Tongue (tissue), 2 donors: Measurements from ENCODE around the gene EPHB1. TPM values are rescaled to one million over a fixed set of nuclear protein-coding genes. Genes with fewer than 3 reads are reported as not detected.

Experiments used
- DNase-seq: peaks from one replicate; pipeline ENCODE4 v3.0.0-alpha.2; 2015
- total RNA-seq: library from RNA; depleted of rRNA; stranded (reverse); fragments of >200 nt; gene quantifications from one replicate; pipeline ENCODE4 v1.2.3, GENCODE V29; 2014

The EPHB1 gene
- total RNA-seq, 1 donor from 2014 or later: 13.3 TPM

DNA sequence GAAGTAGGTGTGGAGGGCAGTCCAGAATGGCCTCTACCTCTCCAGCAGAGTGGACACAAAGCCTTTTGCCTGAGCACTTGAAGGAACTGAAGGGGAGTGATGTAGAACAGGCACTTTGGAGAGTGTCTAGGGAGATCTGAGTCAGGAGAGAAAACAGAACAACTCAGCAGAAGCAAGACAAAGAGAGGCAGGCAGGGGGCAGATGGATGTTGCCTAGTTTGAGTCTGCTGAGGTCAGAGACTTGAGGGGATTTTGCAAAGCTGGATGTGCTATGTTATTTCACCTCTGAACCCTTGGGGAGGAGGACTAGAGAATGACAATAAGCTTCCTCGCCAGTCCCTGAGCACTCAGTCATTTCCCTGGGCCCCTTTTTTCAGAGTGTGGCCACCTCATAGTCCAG, 366.4 kb downstream of the EPHB1 start:
- no peak for DNase-seq

DNA sequence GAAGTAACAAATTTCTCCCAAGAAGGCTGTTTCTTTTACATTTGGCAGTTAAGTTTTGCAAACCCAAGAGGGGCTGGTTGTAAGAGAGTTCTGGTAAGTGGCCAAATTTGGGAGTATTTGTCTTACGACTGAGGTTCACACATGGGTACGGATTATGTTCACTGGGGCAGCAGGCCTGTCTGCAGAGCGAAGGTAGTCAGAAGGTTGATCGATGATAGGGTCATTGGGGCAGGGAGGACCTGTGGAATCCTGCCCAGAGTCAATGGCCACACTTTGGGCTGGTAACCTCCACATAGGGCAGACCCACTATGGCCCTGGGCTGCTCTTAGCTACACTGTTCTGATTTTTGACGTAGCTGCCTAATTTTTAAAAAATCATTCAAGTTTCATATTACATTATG, 368.6 kb downstream of the EPHB1 start:
- no peak for DNase-seq

DNA sequence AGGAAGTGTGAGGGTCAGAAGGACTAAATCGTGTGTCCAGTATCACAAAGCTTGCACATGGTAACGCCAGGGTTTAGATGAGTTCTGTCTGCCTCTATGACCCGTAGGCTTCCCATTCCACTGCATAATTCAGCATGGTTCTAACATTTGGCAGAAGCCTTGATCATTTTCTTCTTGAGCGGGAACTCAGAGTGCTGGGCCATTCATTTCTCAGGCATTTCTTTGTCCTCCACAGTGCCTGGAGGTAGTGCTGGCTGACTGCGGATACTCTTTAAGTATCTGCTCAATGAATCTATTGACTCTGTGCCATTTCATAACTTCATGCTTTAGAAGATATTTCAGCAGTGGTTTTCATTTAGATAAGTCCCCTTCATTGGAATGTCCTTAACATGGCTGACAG, 370.2 kb downstream of the EPHB1 start:
- no peak for DNase-seq

DNA sequence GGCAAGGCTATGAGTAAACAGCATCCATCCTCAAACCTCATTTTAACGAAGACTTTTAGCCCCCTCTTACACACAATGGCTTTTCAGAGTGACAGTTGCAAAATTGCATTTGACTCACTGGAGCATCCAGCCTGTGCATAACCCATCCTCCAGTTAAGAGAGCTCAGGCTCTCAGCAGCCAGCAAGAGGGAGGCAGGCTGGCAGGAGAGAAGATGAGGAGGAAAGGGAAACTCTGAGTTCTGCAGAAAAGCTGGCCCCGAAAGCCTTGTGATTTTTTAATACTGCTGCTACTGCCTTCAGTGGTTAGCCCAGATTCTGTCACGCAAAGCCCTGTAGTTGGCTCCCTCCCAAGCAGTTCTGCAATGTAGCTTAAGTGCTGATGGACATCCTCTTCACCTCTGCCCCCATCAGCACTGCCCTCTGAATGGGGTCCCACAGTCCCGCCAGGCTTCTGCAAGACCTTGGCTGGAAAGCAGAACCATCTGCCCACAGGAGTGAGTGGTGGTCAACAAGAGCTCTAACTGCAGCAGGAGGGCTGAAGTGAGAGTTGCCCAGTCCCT, 371.3 kb downstream of the EPHB1 start:
- no peak for DNase-seq

DNA sequence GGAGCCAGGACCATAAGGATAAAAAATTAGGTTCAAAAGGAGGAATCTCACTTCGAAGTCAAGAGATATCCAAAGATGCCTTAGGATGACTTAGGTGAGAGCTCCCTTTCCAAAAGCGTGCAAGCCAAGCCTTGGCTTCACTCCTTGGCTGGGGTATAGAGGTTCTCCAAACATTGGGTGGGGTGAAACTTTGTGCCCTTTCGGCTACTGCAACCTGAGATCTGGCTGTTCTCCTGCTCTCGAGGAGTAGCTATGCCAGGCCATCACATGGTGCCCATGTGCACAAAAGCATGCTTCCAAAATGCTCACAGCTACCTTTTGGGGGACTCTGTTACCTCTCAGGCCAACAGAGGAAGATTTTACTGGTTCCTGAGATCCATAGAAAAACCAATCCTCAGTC, 373.8 kb downstream of the EPHB1 start:
- DNase-seq: no peak

DNA sequence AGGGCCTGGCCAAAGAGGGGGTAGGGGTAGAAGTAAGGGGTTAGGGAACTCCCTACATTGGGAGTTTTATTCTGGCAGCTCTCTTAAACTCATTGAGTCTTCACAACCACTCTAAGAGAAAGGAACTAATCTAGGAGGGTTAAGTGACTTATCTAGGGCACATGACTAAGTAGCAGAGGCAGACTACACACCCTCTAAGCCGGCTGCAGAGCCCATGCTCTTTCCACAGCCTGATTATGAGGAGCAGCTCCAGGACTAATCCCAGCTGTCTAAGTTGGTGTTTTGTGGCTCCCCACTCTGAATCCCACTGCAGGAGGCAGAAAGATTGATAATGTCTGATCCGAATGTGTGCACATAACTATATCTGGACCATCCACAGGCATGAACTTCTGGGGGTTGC, 374.6 kb downstream of the EPHB1 start:
- DNase-seq: no peak

DNA sequence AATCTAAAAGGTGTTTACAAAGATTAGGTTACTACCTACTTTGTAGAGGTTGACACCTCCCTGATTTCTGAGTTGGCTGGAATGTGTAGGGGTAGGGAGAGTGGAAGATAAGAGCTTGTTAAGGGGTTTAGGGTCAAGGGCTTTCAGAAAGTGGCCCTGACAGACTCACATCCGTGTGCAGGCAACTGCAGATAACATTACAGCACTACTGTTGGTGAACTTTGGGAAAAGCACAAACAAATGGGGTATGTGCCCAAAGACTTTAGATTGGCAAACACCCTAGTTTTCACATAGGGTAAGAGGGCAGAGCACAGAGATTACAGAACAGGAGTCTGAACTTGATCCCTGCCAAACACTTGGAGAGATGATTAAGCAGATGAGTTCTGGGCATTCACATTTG, 375.7 kb downstream of the EPHB1 start:
- no peak for DNase-seq

DNA sequence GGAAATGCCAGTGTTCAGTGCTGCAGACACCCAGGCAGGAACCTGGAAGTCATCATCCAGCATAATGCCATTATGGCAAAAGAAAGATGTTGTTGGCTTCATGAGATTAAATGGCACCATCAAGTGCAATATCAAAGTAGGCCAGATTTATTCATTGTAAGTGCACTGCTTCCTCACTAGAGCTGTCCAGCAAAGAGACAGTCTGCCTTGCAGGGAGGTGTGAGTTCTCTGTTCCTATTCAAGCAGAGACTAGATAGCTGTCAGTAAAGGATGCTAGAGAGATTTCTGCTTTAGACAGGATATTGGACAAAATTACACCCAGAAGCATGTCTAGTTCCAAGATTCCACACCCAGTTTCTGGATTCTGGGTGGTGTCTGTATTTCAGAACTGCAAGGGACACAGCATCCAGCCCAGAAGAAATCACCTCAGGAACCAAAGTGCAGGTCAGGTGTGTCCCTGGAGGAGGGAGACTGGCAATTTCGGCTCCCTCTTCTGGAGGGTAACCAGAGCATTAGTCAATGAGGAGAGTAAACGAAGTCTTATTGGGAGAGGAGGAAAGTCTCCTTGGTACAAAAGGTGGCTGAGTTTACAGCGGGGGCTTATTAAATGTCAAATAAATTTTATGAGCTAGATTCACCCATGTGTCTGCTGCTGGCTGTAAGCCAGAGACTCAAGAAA, 377.3 kb downstream of the EPHB1 start:
- DNase-seq: no peak

DNA sequence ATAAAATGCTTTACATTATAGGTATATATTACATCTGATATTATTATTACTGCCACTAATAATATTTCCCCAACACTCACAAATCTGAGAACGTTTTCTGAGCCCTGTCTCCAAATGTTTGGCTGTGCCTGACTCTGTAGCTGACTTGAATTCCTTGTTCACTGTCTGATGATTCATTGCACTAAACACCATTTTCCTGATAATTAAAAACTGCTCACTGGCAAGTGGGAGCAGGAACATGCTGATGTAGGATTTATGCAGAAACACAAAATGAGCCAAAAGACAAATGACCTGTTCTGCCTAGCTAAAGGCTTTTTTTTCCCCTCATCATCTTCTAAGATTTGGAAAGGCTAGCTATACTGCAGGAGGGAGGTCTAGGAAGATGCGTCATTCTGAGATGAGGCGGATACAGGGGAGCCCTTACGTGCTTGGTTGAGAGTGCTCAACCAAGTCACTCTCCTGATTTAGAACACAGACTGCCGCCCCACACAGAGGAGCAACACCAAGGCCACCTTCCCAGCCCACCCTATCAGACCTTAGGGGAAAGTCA, 380.7 kb downstream of the EPHB1 start:
- DNase-seq: no peak

DNA sequence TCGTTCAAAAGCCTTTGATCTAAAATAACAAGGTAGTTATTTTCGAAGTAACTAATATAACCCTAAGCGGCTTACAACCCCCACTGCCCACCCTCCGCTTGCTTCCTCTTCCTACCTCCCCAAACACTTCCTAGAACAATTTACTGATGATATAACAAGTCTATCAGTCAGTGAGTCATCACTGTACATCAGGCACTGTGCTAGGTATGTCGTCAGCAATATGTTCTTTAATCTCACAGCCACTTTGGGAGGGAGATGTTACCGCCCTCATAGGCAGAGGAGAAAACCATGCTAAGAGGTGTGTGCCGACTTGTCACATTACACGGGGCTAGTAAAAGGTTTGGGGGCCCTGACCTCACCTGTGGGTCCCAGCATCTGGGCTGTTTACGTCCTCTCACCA, 381.8 kb downstream of the EPHB1 start:
- DNase-seq: no peak

DNA sequence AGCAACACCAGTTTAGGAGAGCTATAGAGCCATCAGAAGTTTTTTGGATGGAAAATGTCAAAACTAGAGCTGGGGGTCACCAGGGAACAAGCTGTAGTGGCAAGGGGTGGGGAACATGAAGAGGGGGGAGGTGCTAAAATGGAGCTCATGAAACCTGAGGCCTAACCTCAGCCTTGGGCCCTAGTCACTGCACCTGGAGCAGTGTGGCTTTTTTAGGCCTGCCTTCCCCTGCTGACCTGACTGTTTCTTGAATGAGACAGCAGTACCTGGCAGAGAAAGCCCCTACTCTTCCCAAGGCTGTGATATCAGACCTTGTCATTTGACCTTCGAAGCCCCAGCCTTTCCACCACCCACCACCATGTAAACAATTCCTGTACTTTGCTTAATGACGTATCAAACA, 383.5 kb downstream of the EPHB1 start:
- no peak for DNase-seq

DNA sequence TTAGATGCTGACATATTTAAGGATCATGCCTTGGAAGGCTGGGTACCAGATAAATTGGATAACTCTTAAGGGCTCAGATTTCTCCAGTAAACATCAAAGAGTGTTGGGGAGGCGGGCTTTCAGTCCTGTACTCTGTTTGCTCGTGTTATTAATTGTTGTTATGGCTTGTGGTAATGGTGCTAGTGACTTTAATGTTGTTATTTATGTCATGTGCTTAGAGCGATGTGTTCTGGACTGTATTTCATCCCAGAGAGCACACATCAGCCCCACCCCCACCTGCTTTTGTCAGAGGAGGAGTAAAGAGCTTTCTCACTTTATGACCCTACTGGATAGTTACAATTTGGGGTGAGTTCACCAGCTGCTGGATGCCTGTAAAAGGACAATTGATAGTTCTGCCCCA, 386.3 kb downstream of the EPHB1 start:
- DNase-seq: no peak

DNA sequence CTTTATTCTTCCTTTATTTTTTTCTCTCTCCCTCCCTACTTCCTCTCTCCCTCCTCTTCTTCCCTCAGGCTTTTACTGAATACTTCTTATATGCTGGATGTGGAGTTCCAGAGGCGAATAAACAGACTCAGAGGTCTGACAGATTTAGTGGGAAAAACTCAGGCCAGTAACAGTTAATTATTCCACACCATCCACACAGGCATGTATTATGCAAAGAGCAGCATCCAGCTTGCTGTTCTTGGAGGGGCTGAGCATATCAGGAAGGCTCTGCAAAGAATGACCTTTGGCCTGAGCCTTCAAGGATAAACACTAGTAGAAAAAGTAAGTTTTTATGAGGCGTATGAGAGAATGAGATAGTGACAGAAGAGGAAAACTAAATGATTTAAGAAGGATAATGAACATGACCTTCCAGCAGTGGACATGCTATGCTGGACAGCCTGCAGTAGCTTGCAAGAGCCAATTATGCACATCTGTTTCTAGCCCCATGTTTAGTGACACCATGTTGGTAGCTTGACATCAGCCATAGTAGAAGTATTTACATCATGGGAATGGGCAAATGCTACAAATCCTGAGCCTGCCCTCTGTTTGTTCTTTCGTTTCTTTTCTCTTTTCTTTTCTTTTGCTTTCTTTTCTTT, 387.4 kb downstream of the EPHB1 start:
- DNase-seq: no peak

DNA sequence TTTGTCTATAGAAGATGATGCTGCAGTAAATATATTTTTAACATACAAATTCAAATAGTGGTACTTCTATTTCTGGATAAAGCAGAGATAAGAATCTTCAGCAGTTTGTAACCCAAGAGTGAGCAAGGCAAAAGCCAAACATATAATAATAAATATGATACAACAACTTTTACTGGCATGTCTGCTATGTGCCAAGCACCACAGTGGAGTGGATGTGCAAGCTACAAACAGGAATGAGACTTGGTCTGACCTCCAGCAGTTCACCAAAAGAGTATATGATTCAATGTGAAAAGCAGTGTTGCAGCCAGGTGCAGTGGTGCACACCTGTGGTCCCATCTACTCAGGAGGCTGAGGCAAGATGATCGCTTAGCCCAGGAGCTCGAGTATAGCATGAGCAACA, 395.6 kb downstream of the EPHB1 start:
- DNase-seq: no peak

DNA sequence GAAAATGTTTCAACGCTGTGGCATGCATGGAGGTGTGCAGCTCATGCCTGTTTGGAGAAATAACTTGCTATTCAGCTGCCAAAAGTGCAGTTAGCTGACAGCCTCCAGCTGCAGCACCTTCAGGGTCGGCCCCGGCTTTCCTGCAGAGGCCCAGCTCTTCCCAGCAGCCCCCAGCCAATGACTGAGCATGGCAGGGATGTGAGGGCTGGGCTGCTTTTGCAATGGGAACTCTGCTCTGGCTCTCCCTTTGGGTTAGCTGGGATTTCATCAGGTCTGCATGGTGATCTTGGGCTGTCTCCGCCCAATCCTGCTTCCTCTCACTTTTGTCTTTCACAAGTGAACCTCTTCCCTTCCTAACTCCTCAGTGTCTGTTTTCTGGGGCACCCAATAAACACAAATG, 396.6 kb downstream of the EPHB1 start:
- no peak for DNase-seq

DNA sequence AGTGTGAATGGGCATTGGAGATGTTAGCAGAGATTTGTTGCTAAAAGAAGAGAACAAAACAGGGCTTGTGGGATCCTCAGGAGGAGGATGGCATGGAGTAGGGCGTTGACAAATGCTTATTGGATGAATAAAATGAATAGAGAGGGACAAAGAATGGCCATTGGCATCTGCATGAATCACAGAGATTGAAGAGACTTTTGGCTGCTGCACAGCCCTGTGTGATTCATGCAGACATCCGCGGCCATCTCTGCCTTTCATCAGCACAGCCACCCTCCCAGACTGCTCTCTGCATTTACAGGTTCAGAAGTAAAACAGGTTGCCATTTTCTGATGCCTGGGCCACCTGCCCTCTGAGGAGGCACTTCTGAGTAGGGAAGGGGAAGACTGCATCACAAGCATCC, 397.9 kb downstream of the EPHB1 start:
- DNase-seq: no peak

DNA sequence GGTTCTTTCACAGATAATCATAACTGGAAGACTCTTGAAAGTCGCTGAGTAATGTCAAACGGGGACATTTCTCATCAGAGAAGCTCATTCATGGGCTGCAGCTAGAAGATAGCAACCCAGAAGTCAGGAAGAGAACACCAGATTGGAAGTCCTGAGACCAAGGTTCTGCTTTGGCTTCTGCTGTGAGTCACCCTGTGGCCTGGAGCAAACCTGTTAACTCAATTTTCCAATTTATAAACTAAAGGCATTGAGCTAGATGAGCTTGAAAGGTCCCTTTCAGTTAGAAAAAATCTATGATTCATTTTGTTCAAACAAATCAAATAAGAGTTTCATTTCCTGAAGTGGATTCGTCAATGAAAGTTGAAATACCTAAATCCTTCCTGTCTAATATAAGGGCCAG, 402.2 kb downstream of the EPHB1 start:
- DNase-seq: no peak

DNA sequence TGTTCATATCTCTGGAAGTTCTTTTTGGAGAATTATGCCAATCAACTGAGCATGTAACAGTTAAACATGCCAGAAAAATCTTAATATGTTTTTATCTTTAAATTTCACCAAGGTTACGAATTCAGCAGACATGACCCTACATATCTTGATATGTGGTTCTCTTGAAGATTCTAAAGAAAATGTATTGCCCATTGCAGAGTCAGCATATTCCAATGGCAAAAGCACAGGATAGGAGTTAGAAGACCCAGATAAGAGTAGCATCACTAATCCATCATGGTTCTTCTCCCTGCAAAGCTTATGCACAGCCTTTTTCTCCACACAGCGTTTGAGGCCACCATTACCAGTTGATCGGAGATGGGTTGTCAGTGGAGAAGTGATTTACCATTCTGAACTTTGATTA, 402.8 kb downstream of the EPHB1 start:
- no peak for DNase-seq

DNA sequence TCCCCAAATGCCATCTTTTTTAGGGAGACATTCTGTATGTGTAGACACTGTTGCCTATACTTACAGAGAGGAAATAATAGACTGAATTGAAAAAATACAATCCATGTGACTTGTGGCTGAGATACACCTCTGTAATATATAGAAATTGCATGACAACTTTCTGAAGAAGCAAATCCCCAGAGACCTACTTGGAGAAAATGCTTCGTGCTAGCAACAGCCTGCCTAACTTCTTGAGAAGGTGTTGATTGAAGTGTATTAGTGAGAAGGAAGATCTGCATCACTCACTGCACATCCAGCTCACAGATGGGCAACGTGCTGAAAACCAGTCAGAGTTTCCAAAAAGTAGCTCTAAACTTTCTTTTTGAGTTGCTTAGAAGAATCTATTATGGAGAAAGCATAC, 404.1 kb downstream of the EPHB1 start:
- no peak for DNase-seq

DNA sequence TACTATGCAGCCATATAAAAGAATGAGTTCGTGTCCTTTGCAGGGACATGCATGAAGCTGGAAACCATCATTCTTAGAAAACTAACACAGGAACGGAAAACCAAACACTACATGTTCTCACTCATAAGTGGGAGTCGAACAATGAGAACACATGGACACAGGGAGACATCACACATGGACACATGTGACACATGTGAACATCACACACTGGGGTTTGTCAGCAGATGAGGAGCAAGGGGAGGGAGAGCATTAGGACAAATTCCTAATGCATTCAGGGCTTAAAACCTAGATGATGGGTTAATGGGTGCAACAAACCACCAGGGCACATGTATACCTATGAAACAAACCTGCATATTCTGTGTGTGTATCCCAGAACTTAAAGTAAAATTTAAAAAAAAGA, 408.0 kb downstream of the EPHB1 start:
- no peak for DNase-seq

DNA sequence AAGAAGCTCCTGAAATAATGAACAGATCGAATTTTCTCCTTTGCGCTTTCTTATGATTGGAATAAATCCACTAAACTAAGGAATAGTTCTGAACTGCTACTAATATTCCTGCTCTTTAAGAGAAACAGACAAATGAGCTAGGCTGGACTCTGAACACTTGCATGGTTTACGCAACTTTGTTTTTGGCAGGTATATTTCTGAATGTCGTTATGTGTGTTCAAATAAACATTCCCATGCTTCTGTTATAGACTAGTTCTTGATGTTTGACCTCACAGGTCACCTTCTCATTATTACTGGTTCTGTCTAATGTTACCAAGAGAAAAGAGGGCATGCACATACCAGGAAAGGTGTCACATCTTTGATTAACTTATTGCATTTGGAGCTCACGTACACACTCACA, 418.2 kb downstream of the EPHB1 start:
- DNase-seq: peak; percentile 40

DNA sequence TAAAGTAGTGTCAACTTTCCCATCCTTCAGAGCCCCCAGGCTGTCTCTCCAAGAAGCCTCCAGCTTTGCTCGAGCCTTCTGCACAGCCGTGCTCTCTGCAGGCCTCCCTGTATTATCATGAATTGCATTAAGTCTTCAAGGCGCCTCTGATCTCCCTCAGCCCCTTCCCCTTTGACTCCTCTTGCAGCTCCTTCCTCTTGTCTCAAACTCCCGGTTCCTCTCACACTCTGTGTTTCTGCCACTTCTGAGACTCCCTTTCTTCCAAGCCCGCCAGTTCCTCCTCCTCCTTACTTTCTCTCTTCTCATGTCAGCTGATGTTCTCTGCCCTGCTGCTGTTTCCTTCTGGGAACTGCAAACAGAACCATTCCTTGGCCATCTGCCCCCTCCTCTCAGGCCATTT, 418.8 kb downstream of the EPHB1 start:
- no peak for DNase-seq

DNA sequence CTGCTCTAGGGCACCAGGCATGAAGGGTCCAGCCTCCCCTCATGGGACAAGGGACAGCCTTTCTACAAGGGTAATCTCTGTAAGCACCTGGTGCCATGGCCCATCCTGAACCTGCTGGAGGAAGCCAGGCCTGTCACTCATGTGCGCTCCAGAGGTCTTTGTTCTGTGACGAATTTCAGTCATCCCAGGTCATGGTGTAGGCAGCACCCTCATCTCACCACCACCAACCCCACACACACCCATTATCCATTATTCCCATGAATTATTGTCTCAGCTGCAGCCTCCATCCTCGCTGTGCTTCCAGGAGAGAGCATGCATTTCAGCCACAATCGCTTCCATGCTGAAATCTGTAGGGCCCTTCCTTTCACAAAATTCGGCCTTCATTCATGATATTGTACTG, 419.3 kb downstream of the EPHB1 start:
- DNase-seq: no peak

DNA sequence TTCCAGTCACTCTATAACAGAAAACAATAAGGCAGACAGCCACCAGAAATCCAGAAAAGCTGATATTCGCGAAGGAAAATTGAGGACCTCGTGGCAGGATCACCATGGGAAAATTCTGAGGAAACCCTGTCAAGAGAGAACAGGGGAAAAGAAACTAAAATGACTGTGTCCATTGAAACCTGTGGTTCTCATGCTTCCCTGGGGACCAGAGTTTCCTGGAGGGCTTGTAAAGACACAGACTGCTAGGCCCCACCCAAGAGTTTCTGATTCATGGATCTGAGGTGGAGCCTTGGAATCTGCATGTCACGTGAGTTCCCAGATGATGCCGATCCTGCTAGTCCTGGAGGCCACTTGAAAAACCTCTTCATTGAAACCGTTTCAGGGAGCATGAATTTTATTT, 420.5 kb downstream of the EPHB1 start:
- DNase-seq: no peak
